HG03354 (cell line): ENCODE data around the gene DPYD.

Source experiments
- ATAC-seq: cut with Tn5 transposase; IDR thresholded peaks from one replicate; pipeline ENCODE4 v1.9.1; 2021; ENCODE audit warnings: mild to moderate bottlenecking; ENCODE audit not compliant: unreplicated experiment, poor library complexity, severe bottlenecking

The DPYD gene

GRCh38 chr1:97849345-97850340 is 71.2 kb downstream of the DPYD start:
- peak; percentile 41 for ATAC-seq

- ATAC-seq = no peak
These were observed 75.0 kb downstream of the DPYD start for GRCh38 chr1:97845805-97846204.

- ATAC-seq = no peak
These were observed 76.2 kb downstream of the DPYD start for GRCh38 chr1:97844552-97845089.

- no peak for ATAC-seq
These were observed 79.5 kb downstream of the DPYD start for GRCh38 chr1:97841338-97841737.

GRCh38 chr1:97837161-97837560 is 83.7 kb downstream of the DPYD start:
- no peak for ATAC-seq

- ATAC-seq = no peak
These were observed 85.9 kb downstream of the DPYD start for GRCh38 chr1:97834899-97835298.

GRCh38 chr1:97833881-97834280 is 87.0 kb downstream of the DPYD start:
- ATAC-seq = no peak

GRCh38 chr1:97832481-97832880 is 88.4 kb downstream of the DPYD start:
- ATAC-seq = no peak

- ATAC-seq = peak; percentile 91
These were observed 92.9 kb downstream of the DPYD start for GRCh38 chr1:97827887-97828286.

- no peak for ATAC-seq
These were observed 94.0 kb downstream of the DPYD start for GRCh38 chr1:97826820-97827219.

- ATAC-seq = no peak
These were observed 96.2 kb downstream of the DPYD start for GRCh38 chr1:97824624-97825023.

GRCh38 chr1:97824200-97824599 is 96.6 kb downstream of the DPYD start:
- ATAC-seq = no peak

- ATAC-seq = peak; percentile 73
These were observed 100.2 kb downstream of the DPYD start for GRCh38 chr1:97820470-97821188.

- no peak for ATAC-seq
These were observed 103.9 kb downstream of the DPYD start for GRCh38 chr1:97816927-97817326.

GRCh38 chr1:97814804-97815203 is 106.0 kb downstream of the DPYD start:
- no peak for ATAC-seq

- ATAC-seq = no peak
These were observed 106.7 kb downstream of the DPYD start for GRCh38 chr1:97814121-97814520.

GRCh38 chr1:97812076-97812475 is 108.8 kb downstream of the DPYD start:
- no peak for ATAC-seq

GRCh38 chr1:97806996-97807520 is 113.8 kb downstream of the DPYD start:
- no peak for ATAC-seq

- ATAC-seq = no peak
These were observed 114.5 kb downstream of the DPYD start for GRCh38 chr1:97806326-97806725.

- no peak for ATAC-seq
These were observed 115.7 kb downstream of the DPYD start for GRCh38 chr1:97805093-97805492.
